Lower leg skin (tissue), 4 donors: ENCODE data around the gene GOLGA7B. TPM values are rescaled to one million over a fixed set of nuclear protein-coding genes. Genes with fewer than 3 reads are reported as not detected.

Experiments
- DNase-seq, 2 donors: peaks; one replicate each; pipeline ENCODE4 v3.0.0-alpha.2; 2019; ENCODE audit warnings: low spot score in 2 of 2
- H3K4me3 ChIP-seq: fragments of 200-600 bp; sonication (generic); 2 replicates; pipeline ENCODE4 v1.5.1; 2017; ENCODE audit warnings: mild to moderate bottlenecking, low read depth; ENCODE audit not compliant: poor library complexity, severe bottlenecking
- POLR2A ChIP-seq, 2 donors: fragments of 450-650 bp; IDR thresholded peaks; one replicate each; pipeline ENCODE4 v1.6.1; 2016 to 2017; ENCODE audit warnings: antibody characterized with exemption in 2 of 2, mild to moderate bottlenecking in 1 of 2, moderate library complexity in 1 of 2
- WGBS, 2 donors: methylation state at CpG; one replicate each; pipeline ENCODE4 v1.1.5; 2018; 5-methylcytosine and 5-hydroxymethylcytosine counted together
- intact Hi-C: fragments of 100-400 bp; cut with DNase I; formaldehyde crosslinking; loops from one replicate; pipeline ENCODE4 v1.15.0; 2023; ENCODE audit warnings: low total_unique reads
- total RNA-seq, 4 donors: library from RNA; depleted of rRNA; stranded (reverse); fragments of >200 nt; gene quantifications; one replicate each; pipeline ENCODE4 v1.1.0, GENCODE V29; 2016
- TF ChIP-seq, protein P1 (sequence below), 3 donors: fragments of 450-650 bp; IDR thresholded peaks; one replicate each; pipeline ENCODE4 v1.5.1; 2016; ENCODE audit warnings: antibody characterized with exemption in 3 of 3, mild to moderate bottlenecking in 3 of 3, moderate library complexity in 2 of 3

Gene GOLGA7B
- total RNA-seq, 4 donors from 2014 or later = 7.3 to 17.3 (median 7.8) TPM

DNA sequence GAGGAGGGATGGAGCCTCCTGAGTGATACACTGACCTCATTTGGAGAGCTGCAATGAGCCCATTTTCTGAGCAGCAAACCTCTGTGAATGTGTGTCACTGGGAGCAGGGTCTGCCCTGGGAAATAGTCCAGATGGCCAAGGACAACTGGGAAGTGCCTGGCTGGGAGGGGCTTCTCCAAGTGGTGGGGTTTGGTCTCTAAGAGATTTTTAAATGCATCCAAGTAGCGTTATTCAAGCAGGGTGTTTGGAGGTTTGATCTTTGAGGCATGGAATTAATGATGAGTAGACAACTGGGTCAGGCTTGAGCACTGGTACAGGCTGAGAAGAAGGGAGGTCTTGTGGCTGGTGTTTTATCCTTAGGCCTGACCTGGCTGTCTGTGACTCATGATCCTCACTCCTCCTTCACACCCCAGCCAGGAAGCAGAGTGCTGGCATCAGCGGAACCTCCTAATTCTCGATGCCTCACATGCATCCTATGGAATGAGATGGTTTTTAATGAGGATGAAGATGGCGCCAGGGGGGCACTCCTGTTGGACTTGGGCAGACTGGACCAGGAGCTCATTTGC, 3.3 kb downstream of the GOLGA7B start:
- intact Hi-C loops = no loop called here
- TF ChIP-seq POLR2A (IDR thresholded peaks at IDR 0.05) = no peak
- TF ChIP-seq, protein P1, sequence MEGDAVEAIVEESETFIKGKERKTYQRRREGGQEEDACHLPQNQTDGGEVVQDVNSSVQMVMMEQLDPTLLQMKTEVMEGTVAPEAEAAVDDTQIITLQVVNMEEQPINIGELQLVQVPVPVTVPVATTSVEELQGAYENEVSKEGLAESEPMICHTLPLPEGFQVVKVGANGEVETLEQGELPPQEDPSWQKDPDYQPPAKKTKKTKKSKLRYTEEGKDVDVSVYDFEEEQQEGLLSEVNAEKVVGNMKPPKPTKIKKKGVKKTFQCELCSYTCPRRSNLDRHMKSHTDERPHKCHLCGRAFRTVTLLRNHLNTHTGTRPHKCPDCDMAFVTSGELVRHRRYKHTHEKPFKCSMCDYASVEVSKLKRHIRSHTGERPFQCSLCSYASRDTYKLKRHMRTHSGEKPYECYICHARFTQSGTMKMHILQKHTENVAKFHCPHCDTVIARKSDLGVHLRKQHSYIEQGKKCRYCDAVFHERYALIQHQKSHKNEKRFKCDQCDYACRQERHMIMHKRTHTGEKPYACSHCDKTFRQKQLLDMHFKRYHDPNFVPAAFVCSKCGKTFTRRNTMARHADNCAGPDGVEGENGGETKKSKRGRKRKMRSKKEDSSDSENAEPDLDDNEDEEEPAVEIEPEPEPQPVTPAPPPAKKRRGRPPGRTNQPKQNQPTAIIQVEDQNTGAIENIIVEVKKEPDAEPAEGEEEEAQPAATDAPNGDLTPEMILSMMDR (IDR thresholded peaks at IDR 0.05) = no peak
- 44 to 75% methylated on average over 4 of the region's 4 CpGs for WGBS, 2 donors

DNA sequence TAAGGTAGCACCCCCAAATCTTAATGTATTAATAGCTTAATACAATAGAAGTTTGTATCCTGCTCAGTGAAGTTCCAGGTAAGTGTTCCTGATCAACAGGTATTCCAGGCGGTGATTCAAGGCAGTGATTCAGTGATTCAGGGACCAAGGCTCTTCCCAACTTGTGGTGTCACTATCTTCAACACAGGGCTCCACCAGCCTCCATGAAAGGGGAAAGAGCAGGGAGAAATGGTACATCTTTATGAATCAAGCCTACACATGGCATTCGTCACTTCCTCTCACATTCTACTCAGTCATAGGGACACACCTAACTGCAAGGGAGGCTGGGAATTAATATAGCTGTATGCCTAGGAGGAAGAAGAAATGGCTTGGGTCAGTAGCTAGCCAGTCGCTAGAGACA, 5.1 kb downstream of the GOLGA7B start:
- TF ChIP-seq POLR2A (IDR thresholded peaks at IDR 0.05) = no peak
- TF ChIP-seq, protein P1 (IDR thresholded peaks at IDR 0.05) = no peak
- H3K4me3 ChIP-seq = no peak overlapping the region
- no peak for DNase-seq
- intact Hi-C loops = no loop called here
- WGBS, 2 donors = 80 to 82% methylated on average over 3 of the region's 3 CpGs

More for the DNA sequence above, 3.3 kb downstream of the GOLGA7B start:
- H3K4me3 ChIP-seq = no peak overlapping the region
- DNase-seq = no peak

DNA sequence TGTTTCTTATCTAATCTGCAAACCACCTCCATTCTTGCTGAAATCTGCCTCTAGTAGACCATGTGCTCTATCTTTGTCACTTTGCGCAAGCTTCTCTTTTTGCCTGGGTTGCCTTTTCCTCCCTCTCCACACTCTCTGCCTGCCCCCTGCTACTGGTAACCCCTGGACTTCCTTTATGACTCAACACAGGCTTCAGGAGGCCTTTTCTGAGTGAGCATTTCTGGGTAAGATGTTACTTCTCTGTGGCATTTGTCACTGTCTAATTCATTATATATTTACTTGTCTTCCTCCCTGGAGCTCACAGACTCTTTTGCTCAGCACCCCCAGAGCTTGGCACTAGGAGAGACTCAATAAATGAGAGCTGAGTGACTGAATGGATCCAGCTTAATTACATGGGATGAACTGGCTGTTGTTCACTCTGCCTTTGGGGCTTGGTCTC, 8.4 kb downstream of the GOLGA7B start:
- intact Hi-C loops = no loop called here
- DNase-seq = no peak
- WGBS, 2 donors = 80 to 83% methylated on average over 1 of the region's 1 CpG
- TF ChIP-seq, protein P1 (IDR thresholded peaks at IDR 0.05) = no peak
- TF ChIP-seq POLR2A (IDR thresholded peaks at IDR 0.05) = no peak
- no peak overlapping the region for H3K4me3 ChIP-seq

DNA sequence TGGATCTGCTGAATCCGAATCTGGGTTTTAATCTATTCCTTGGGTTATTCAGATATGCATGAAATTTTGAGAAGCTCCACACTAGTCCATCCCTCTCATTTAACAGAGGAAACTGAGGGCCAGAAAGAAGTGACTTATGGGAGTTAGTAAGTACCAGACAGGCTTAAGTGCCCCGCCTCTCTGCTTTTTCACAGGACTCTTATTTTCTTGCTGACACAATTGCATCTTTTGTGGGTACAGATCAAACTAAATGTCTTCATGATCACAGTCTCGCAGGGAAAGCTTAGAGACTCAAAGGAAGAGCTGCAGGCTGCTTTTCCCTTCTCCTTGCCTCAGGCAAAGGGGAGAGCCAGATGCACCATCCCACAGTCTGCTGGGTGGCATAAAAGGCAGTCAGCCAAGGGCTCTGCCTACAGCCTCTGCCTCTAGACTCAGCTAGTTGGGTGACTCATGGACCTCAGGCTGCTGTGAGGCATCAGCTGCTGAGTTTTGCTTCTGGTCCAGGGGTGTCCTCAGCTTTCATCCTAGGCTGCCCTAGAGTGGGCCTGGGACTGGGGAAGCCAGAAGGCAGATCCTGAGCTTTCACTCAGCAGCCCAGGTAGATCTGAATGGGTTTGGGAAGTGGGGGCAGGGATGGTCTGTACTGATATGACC, 11.6 kb downstream of the GOLGA7B start:
- 53 to 56% methylated on average over 3 of the region's 3 CpGs for WGBS, 2 donors
- no peak overlapping the region for H3K4me3 ChIP-seq
- intact Hi-C loops = no loop called here
- no peak for TF ChIP-seq POLR2A (IDR thresholded peaks at IDR 0.05)
- TF ChIP-seq, protein P1 (IDR thresholded peaks at IDR 0.05) = no peak
- no peak for DNase-seq

DNA sequence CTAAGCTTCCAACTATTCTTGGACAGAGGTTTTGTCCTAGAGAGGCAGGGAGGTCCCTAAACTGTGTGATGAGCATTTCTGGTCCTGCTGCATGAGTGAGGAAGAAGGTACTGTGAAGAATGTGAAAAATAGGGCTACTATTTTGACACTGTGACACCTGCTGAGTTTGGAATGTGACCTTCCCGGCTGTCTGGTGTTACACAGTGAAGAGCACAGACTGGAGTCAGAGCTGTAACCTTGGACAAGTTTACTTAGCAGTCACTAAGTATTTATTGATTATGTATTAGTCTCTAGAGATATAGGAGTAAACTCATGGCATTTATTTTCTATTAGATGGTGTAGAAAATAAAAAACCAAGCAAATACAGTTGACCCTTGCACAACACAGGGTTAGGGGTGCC, 12.3 kb downstream of the GOLGA7B start:
- no peak for DNase-seq
- intact Hi-C loops = no loop called here
- TF ChIP-seq POLR2A (IDR thresholded peaks at IDR 0.05) = no peak
- TF ChIP-seq, protein P1 (IDR thresholded peaks at IDR 0.05) = no peak
- WGBS, 2 donors = 21 to 24% methylated on average over 1 of the region's 1 CpG
- H3K4me3 ChIP-seq = no peak overlapping the region
